Type B pancreatic cell (in vitro differentiated cells): ENCODE measurements around the gene RNF166. TPM values are rescaled to one million over a fixed set of nuclear protein-coding genes. Genes with fewer than 3 reads are reported as not detected.

Experiments used
- DNase-seq: peaks from one replicate; pipeline ENCODE4 v3.0.0; 2021; ENCODE audit warnings: mixed read lengths; ENCODE audit not compliant: unreplicated experiment; ENCODE audit errors: extremely low spot score
- H3K27ac Mint-ChIP-seq: 2 replicates; pipeline ENCODE4 v1.8.0; 2021; ENCODE audit warnings: mild to moderate bottlenecking, mixed read lengths
- H3K27me3 Mint-ChIP-seq: 2 replicates; pipeline ENCODE4 v1.8.0; 2021; ENCODE audit warnings: mixed read lengths
- H3K36me3 Mint-ChIP-seq: 2 replicates; pipeline ENCODE4 v1.8.0; 2021; ENCODE audit warnings: mixed read lengths
- H3K4me1 Mint-ChIP-seq: one replicate; pipeline ENCODE4 v1.8.0; 2021; ENCODE audit warnings: mixed read lengths; ENCODE audit not compliant: unreplicated experiment
- H3K4me3 Mint-ChIP-seq: 2 replicates; pipeline ENCODE4 v1.8.0; 2021; ENCODE audit warnings: mild to moderate bottlenecking, mixed read lengths
- H3K9me3 Mint-ChIP-seq: 2 replicates; pipeline ENCODE4 v1.8.0; 2021; ENCODE audit warnings: mixed read lengths
- total RNA-seq: library from RNA; stranded (reverse); gene quantifications from 2 replicates; pipeline ENCODE4 v1.2.1, GENCODE V29; 2021; ENCODE audit warnings: low replicate concordance
- TF ChIP-seq, protein P1 (sequence below): fragments of 200-600 bp; sonication (generic); conservative IDR thresholded peaks from 2 replicates; pipeline ENCODE4 v1.5.0; 2021; ENCODE audit warnings: antibody characterized with exemption, mild to moderate bottlenecking

RNF166 gene
- total RNA-seq, 1 donor from 2014 or later, result 20.1 TPM

DNA sequence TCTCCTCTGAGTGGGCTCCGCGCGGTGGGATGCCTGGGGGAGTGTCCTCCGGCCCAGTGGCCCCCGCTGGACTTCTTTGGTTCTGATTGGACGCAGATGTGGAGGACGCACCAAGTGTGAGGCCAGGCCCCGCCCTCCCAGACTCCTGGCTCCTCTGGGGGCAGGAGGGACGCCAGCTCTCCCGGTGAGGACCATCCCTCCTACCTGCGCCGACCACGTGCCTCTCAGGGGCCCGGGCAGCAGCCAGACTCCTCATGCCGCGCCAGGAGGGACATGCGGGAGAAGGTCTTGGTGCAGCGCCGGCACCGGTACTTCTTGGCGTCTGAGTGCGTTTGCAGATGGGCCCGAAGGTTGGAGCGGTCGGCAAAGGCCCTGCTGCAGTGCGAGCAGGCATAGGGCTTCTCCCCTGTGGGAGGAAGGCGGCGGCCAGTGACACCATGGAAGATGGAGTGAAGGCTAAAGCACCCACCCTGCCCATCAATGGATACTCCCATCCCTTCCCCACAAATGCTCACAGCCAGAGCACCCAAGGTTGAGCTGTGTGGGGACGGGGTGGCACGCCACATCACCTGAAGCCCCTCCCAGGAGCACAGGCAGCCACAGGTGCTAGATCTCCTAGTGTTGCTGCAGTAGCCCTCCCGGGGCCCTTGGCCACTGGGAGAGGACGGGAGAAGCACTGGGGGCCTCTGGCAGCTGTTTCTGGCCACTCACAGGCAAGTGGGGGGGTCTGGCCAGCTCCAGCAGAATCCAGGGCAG, 27.8 kb downstream of the RNF166 start:
- no peak for DNase-seq
- TF ChIP-seq, protein P1, sequence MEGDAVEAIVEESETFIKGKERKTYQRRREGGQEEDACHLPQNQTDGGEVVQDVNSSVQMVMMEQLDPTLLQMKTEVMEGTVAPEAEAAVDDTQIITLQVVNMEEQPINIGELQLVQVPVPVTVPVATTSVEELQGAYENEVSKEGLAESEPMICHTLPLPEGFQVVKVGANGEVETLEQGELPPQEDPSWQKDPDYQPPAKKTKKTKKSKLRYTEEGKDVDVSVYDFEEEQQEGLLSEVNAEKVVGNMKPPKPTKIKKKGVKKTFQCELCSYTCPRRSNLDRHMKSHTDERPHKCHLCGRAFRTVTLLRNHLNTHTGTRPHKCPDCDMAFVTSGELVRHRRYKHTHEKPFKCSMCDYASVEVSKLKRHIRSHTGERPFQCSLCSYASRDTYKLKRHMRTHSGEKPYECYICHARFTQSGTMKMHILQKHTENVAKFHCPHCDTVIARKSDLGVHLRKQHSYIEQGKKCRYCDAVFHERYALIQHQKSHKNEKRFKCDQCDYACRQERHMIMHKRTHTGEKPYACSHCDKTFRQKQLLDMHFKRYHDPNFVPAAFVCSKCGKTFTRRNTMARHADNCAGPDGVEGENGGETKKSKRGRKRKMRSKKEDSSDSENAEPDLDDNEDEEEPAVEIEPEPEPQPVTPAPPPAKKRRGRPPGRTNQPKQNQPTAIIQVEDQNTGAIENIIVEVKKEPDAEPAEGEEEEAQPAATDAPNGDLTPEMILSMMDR, result no peak
- no peaks in the 10 kb centered on the region for H3K36me3 Mint-ChIP-seq
- no peak overlapping the region for H3K27ac Mint-ChIP-seq
- H3K27me3 Mint-ChIP-seq, result peaks cover 11% of the 10 kb centered on the region
- no peaks in the 10 kb centered on the region for H3K4me1 Mint-ChIP-seq
- H3K9me3 Mint-ChIP-seq, result no peaks in the 10 kb centered on the region
- no peak overlapping the region for H3K4me3 Mint-ChIP-seq

DNA sequence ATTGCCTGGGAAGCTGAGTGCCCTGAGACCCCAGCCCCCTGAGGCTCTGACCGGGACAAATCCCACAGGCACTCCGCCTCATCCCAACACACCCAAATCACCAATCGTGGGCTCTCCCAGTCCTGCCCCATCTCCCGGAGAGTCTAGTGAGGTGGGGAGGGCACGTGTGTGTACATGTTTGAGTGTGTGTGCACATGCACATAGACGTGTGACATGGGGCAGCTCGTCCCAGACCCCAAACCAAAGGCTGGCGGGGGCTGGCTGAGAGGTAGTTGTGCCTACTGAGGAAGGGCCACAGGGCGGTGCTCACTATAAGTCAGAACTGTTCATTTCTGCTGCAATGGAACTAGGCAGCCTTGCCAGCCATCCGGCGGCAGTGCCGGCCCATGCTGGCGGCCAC, 28.5 kb downstream of the RNF166 start:
- no peaks in the 10 kb centered on the region for H3K36me3 Mint-ChIP-seq
- H3K27ac Mint-ChIP-seq, result no peak overlapping the region
- DNase-seq, result no peak
- H3K9me3 Mint-ChIP-seq, result no peaks in the 10 kb centered on the region
- H3K4me3 Mint-ChIP-seq, result no peak overlapping the region
- no peaks in the 10 kb centered on the region for H3K4me1 Mint-ChIP-seq
- TF ChIP-seq, protein P1, result no peak
- H3K27me3 Mint-ChIP-seq, result peaks cover 11% of the 10 kb centered on the region

DNA sequence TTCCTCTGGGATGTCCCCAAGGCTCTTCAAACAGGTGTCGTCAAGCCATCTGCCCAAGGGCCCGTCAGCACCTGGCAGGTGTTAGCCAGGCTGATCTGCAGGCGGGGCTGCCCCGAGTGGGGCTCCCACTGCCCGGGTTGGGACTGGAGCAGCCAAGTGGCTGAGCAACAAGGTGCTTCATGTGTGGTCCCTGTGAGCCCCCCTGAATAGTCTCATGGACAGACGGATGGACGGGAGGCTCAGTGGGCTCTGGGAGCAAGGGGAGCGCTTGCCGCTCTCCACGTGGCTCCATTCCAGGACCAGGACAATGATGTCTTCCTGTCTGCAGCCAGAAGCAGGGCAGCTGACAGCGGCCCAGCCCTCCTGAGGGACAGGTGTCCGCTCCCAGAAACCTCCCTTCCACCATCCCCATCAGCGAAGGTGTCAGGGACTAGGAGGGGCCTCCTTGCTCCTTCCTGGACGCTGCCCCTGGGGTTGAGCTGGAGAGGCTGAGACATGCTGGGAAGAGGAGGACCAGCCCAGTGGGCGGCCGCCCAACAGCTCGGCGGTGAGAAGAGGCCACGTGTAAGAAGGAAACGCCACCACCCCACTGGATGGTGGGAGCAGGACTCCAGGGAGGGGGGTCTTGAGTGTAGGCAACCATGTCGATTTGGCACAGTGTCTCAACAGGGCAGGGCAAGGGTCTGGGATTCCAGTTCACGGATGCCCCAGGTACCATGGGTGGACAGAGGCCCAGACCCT, 29.5 kb downstream of the RNF166 start:
- Mint-ChIP-seq H3K9me3 (no peaks in the 10 kb centered on the region), H3K36me3 (no peaks in the 10 kb centered on the region), H3K27me3 (peaks cover 1% of the 10 kb centered on the region), H3K27ac (no peak overlapping the region), H3K4me1 (no peaks in the 10 kb centered on the region), H3K4me3 (no peak overlapping the region)
- DNase-seq, result no peak
- TF ChIP-seq, protein P1, result no peak

DNA sequence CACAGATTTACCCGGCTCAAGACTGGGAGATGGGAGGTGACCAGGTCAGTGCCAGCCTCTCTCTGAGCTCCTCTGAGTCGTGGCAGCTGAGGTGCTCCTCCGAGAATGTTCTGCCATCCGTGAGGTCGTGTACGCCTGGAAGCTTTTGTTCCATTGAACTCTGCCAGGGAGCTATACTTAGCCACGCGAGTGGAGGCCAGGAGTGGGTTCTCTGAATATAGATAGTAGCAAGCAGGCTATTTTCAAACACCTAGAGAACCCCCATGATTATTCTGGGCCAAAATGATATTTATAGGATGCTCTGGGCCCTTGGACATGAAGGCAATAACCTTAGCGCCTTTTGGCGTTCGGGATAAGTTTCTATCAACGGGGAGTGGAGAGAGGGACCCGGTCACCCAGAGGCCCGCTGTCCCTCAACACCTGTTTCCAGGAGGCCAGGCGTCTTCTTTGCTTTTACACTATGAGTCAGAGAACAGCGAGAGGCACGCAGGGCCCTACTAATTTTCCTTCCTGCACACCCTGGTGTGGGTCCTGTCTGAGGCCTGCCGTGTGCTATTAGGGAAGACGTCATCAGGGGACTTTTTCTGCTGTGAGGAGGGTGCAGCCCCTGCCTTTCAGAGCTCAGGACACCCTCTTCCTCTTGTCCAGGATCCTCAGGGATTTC, 32.4 kb downstream of the RNF166 start:
- Mint-ChIP-seq H3K4me1 (no peaks in the 10 kb centered on the region), H3K36me3 (no peaks in the 10 kb centered on the region), H3K27me3 (no peaks in the 10 kb centered on the region), H3K27ac (no peak overlapping the region), H3K4me3 (no peak overlapping the region), H3K9me3 (no peaks in the 10 kb centered on the region)
- TF ChIP-seq, protein P1, result no peak
- no peak for DNase-seq

DNA sequence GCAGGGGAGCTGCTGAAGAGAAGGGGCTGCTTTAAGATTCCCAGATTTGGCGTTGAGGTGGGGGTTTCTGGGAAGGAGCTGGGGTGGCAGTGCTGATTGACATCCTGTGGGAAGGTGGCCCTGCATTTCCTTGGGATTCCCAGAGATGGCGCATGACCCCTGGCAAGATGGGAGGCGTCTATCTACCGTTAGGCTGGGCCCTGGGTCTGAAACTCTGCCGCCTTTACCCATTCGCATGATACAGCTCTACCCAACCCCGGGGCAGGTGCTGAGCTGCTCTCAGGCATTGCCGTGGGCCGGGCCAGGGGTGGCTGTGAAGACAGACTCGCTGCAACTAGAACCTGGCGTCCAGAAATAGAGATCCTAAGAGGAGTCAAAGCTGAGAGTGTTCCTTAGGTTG, 33.4 kb downstream of the RNF166 start:
- Mint-ChIP-seq H3K27me3 (no peaks in the 10 kb centered on the region), H3K36me3 (peaks cover 3% of the 10 kb centered on the region), H3K4me1 (no peaks in the 10 kb centered on the region), H3K4me3 (no peak overlapping the region), H3K9me3 (no peaks in the 10 kb centered on the region), H3K27ac (no peak overlapping the region)
- TF ChIP-seq, protein P1, result peak; percentile 59
- DNase-seq, result no peak
